Endothelial cell of umbilical vein (primary cell): ENCODE data around the gene ZNF768. TPM values are rescaled to one million over a fixed set of nuclear protein-coding genes. Genes with fewer than 3 reads are reported as not detected.
A peak's percentile ranks its signal among the peaks of the same experiment; 100 is the strongest.

Experiments
- BruUV-seq: library from RNA; stranded (reverse); fragments of 400-500 nt; replicated peaks from 2 replicates; lab custom pipeline; 2021; lab: Mats Ljungman, UMichigan
- CTCF ChIA-PET: fragments of 300-600, 350-600 bp; sonication (Branson Sonifier 250); formaldehyde crosslinking; loops from one replicate; lab custom pipeline; 2021; ENCODE audit warnings: antibody characterized with exemption, inconsistent platforms; lab: Charles Lee
- POLR2A ChIA-PET: fragments of 300-600, 350-600 bp; sonication (Branson Sonifier 250); formaldehyde crosslinking; loops from one replicate; lab custom pipeline; 2021; ENCODE audit warnings: antibody characterized with exemption, inconsistent platforms; lab: Charles Lee
- DNase-seq: peaks from one replicate; pipeline ENCODE4 v3.0.0-alpha.2; 2011; ENCODE audit warnings: low read depth, low spot score
- FAIRE-seq: peaks from 2 replicates; lab custom pipeline; 2011; peaks lifted over from hg19 to GRCh38; lab: Jason Lieb, UNC
- H2AFZ ChIP-seq: 2 replicates; pipeline ENCODE4 v1.6.0; 2012; ENCODE audit warnings: low read depth, low read length, control low read depth, inconsistent platforms
- H3K27ac ChIP-seq: 2 replicates; pipeline ENCODE4 v1.5.1; 2011; ENCODE audit warnings: low read depth, mild to moderate bottlenecking, control low read depth, low read length, moderate library complexity; ENCODE audit not compliant: insufficient read depth
- H3K27me3 ChIP-seq, 2 experiments: 2 replicates each; pipeline versions ENCODE4 v1.6.0 to v1.6.1; 2011; ENCODE audit warnings: low read length in 2 of 2, mixed read lengths in 1 of 2; ENCODE audit not compliant: control insufficient read depth in 2 of 2, insufficient read depth in 2 of 2
- H3K36me3 ChIP-seq, 2 experiments: 2 replicates in 1 of 2; 3 replicates in 1 of 2; pipeline ENCODE4 v1.5.1; 2011; ENCODE audit warnings: low read length in 2 of 2, mild to moderate bottlenecking in 1 of 2, moderate library complexity in 1 of 2; ENCODE audit not compliant: control insufficient read depth in 2 of 2, insufficient read depth in 2 of 2; ENCODE audit errors: extremely low read depth in 1 of 2
- H3K4me1 ChIP-seq: 3 replicates; pipeline ENCODE4 v1.5.1; 2011; ENCODE audit warnings: mild to moderate bottlenecking, low read length; ENCODE audit not compliant: control insufficient read depth, insufficient read depth; ENCODE audit errors: extremely low read depth
- H3K4me2 ChIP-seq: 2 replicates; pipeline ENCODE4 v1.6.1; 2011; ENCODE audit warnings: low read length, control low read depth, mixed read lengths; ENCODE audit not compliant: insufficient read depth
- H3K4me3 ChIP-seq, 3 experiments: fragments of 200-600 bp in 1 of 3; sonication (generic), shearing (Covaris generic) in 1 of 3; replicated peaks in 1 of 3; 2 replicates each; pipeline ENCODE4 v1.5.1; 2011 to 2016; ENCODE audit warnings: control low read depth in 3 of 3, low read length in 3 of 3, mild to moderate bottlenecking in 2 of 3, inconsistent platforms in 1 of 3, low read depth in 1 of 3, moderate library complexity in 1 of 3; ENCODE audit not compliant: insufficient read depth in 1 of 3
- H3K79me2 ChIP-seq: 2 replicates; pipeline ENCODE4 v1.6.0; 2012; ENCODE audit warnings: low read length, inconsistent platforms; ENCODE audit not compliant: control insufficient read depth, insufficient read depth
- H3K9ac ChIP-seq: replicated peaks from 2 replicates; pipeline ENCODE3; 2011; ENCODE audit warnings: low read length, control low read depth; ENCODE audit not compliant: insufficient read depth; ENCODE audit errors: extremely low read depth
- H3K9me1 ChIP-seq: replicated peaks from 3 replicates; pipeline ENCODE4 v1.6.0; 2011; ENCODE audit warnings: mild to moderate bottlenecking, low read length; ENCODE audit not compliant: control insufficient read depth, insufficient read depth; ENCODE audit errors: extremely low read depth
- H3K9me3 ChIP-seq: replicated peaks from 2 replicates; pipeline ENCODE4 v1.5.1; 2012; ENCODE audit warnings: low read length, inconsistent platforms; ENCODE audit not compliant: control insufficient read depth, insufficient read depth
- H4K20me1 ChIP-seq: replicated peaks from 2 replicates; pipeline ENCODE3; 2011; ENCODE audit warnings: mild to moderate bottlenecking, low read length; ENCODE audit not compliant: control insufficient read depth, insufficient read depth; ENCODE audit errors: extremely low read depth
- FOS ChIP-seq: IDR thresholded peaks from 2 replicates; pipeline ENCODE4 v1.6.1; 2011; ENCODE audit warnings: mild to moderate bottlenecking, low read length, moderate library complexity, borderline replicate concordance; ENCODE audit not compliant: insufficient read depth
- MYC ChIP-seq: IDR thresholded peaks from one replicate; pipeline ENCODE4 v1.6.1; 2011; ENCODE audit warnings: mild to moderate bottlenecking, low read depth, low read length
- dilution Hi-C: fragments of 300-500 bp; cut with MboI; formaldehyde crosslinking; loops from one replicate; pipeline ENCODE4 v1.15.0; 2019; ENCODE audit warnings: low sequenced_read_pairs; ENCODE audit not compliant: extremely low pct_ligation_motif_present
- intact Hi-C: fragments of 100-400 bp; cut with micrococcal nuclease; formaldehyde crosslinking; loops from one replicate; pipeline ENCODE4 v1.10.0; 2022
- polyA plus RNA-seq, 4 experiments: library from polyadenylated mRNA; depleted of rRNA in 3 of 4; stranded (reverse) in 3 of 4; unstranded in 1 of 4; fragments of >200 nt; gene quantifications; 2 replicates each; pipeline versions ENCODE4 v1.2.1 to v1.2.3, GENCODE V29; 2011 to 2012; ENCODE audit warnings: missing spikeins in 1 of 4
- total RNA-seq: library from RNA; stranded (reverse); gene quantifications from 2 replicates; pipeline ENCODE4 v1.2.3, GENCODE V29; 2021
- TF ChIP-seq, protein P1 (sequence below), 2 donors: IDR thresholded peaks; 1 replicate in 1 of 2; 2 replicates in 1 of 2; pipeline ENCODE4 v1.5.1; 2011; ENCODE audit warnings: low read length in 2 of 2, mild to moderate bottlenecking in 2 of 2, moderate library complexity in 2 of 2, control low read depth in 1 of 2, inconsistent platforms in 1 of 2, low read depth in 1 of 2; ENCODE audit not compliant: insufficient read depth in 1 of 2; ENCODE audit errors: extremely low read depth in 1 of 2

The ZNF768 gene
- total and polyA plus RNA-seq, 2 donors (not counting 3 experiments of a cell fraction or from before 2014, with no cell fraction given): 24.2 to 24.7 TPM

DNA sequence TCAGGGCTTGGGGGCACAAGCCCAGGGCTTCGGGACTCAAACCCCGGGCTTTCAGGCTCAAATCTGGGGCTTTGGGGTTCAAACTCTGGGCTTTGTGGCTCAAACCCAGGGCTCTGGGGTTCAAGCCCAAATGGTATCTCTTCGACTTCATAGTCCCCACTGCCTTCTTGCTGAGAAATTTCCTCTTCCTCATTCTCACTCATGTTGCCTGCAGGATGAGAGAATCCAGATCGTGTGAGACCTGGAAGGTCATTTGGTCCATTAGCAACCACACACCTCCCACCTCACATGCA, 576 bp downstream of the ZNF768 start:
- no peaks in the 10 kb centered on the region for H3K9me3 ChIP-seq
- no peaks in the 10 kb centered on the region for H3K79me2 ChIP-seq
- H3K4me1 ChIP-seq: peaks cover 4% of the 10 kb centered on the region
- no peaks in the 10 kb centered on the region for H3K9me1 ChIP-seq
- TF ChIP-seq, protein P1, sequence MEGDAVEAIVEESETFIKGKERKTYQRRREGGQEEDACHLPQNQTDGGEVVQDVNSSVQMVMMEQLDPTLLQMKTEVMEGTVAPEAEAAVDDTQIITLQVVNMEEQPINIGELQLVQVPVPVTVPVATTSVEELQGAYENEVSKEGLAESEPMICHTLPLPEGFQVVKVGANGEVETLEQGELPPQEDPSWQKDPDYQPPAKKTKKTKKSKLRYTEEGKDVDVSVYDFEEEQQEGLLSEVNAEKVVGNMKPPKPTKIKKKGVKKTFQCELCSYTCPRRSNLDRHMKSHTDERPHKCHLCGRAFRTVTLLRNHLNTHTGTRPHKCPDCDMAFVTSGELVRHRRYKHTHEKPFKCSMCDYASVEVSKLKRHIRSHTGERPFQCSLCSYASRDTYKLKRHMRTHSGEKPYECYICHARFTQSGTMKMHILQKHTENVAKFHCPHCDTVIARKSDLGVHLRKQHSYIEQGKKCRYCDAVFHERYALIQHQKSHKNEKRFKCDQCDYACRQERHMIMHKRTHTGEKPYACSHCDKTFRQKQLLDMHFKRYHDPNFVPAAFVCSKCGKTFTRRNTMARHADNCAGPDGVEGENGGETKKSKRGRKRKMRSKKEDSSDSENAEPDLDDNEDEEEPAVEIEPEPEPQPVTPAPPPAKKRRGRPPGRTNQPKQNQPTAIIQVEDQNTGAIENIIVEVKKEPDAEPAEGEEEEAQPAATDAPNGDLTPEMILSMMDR (IDR thresholded peaks at IDR 0.05; ENCODE audit: extremely low read depth in 1 of 2, insufficient read depth in 1 of 2, low read depth in 1 of 2, low read length in 2 of 2): no peak
- TF ChIP-seq FOS (no peak), MYC (no peak)
- ChIA-PET POLR2A (interaction anchor here (0.6 to 1.3 kb wide), 2 partner anchors 33 to 348 kb away, joined by 3 to 4 read pairs; partner anchors contain the start of gene ZNF764), CTCF (interaction anchor here (1.1 to 1.5 kb wide), 4 partner anchors 9 to 76 kb away, joined by 3 to 5 read pairs (median 4); partner anchors contain the start of gene ZNF747)
- no peak overlapping the region for H3K27ac ChIP-seq
- H2AFZ ChIP-seq: peak overlapping the region; percentile 0
- H3K4me3 ChIP-seq: peak overlapping the region; percentile 28 to 65 (median 33)
- no peaks in the 10 kb centered on the region for H4K20me1 ChIP-seq
- peak overlapping the region; percentile 54 for H3K4me2 ChIP-seq
- DNase-seq (no peak), FAIRE-seq (no peak)
- BruUV-seq: no TSS peak
- no peaks in the 10 kb centered on the region for H3K36me3 ChIP-seq
- H3K9ac ChIP-seq: peak overlapping the region; percentile 32
- intact Hi-C loops (loop anchor here (1.0 to 5.0 kb wide), 5 partner anchors 59 to 172 kb away; partner anchors contain the start of genes FBRS, SRCAP and ZNF785), dilution Hi-C loops (no loop called here)
- no peaks in the 10 kb centered on the region for H3K27me3 ChIP-seq
